Measurements from ENCODE around the gene LAMC1. TPM values are rescaled to one million over a fixed set of nuclear protein-coding genes. Genes with fewer than 3 reads are reported as not detected.

Gene LAMC1
- polyA plus RNA-seq, 4 donors: 2.5 to 84.5 (median 22.2) TPM

- Histone ChIP-seq H3K4me3 (ENCODE audit: low read depth in 1 of 3, low read length in 3 of 3) (no peak overlapping the region), H3K36me3 (ENCODE audit: control insufficient read depth in 3 of 3, insufficient read depth in 2 of 3, low read depth in 1 of 3, low read length in 3 of 3) (no peaks in the 10 kb centered on the region), H3K4me1 (ENCODE audit: control insufficient read depth in 3 of 3, insufficient read depth in 2 of 3, low read depth in 1 of 3, low read length in 2 of 3) (peaks cover 0 to 18% (median 2%) of the 10 kb centered on the region in 3 donors), H3K9me3 (ENCODE audit: control insufficient read depth in 2 of 2, insufficient read depth in 1 of 2, low read depth in 1 of 2, low read length in 1 of 2) (no peaks in the 10 kb centered on the region), H3K27ac (ENCODE audit: low read depth in 1 of 3, low read length in 2 of 3) (peak overlapping the region; percentile 37 to 73 (median 62)), H3K27me3 (ENCODE audit: control insufficient read depth in 3 of 3, insufficient read depth in 3 of 3, low read length in 3 of 3) (no peaks in the 10 kb centered on the region)
- FAIRE-seq: no peak
- 32 to 47% (median 39%) methylated on average over 1 of the region's 1 CpG for WGBS, 3 donors
- DNase-seq: no peak
Measured at GRCh38 chr1:183194527-183195141, 171.4 kb downstream of the LAMC1 start.

GRCh38 chr1:183195142-183195574, 171.9 kb downstream of the LAMC1 start:
- WGBS, 3 donors: 6 to 31% (median 22%) methylated on average over 3 of the region's 3 CpGs
- H3K9me3 ChIP-seq (ENCODE audit: control insufficient read depth in 2 of 2, insufficient read depth in 1 of 2, low read depth in 1 of 2, low read length in 1 of 2): no peaks in the 10 kb centered on the region
- FAIRE-seq (no peak), DNase-seq (peak; percentile 92 to 94)
- peaks cover 0 to 18% (median 2%) of the 10 kb centered on the region in 3 donors for H3K4me1 ChIP-seq (ENCODE audit: control insufficient read depth in 3 of 3, insufficient read depth in 2 of 3, low read depth in 1 of 3, low read length in 2 of 3)
- H3K27ac ChIP-seq (ENCODE audit: low read depth in 1 of 3, low read length in 2 of 3): peak overlapping the region; percentile 37 to 73 (median 62)
- no peaks in the 10 kb centered on the region for H3K27me3 ChIP-seq (ENCODE audit: control insufficient read depth in 3 of 3, insufficient read depth in 3 of 3, low read length in 3 of 3)
- H3K4me3 ChIP-seq (ENCODE audit: low read depth in 1 of 3, low read length in 3 of 3): no peak overlapping the region
- H3K36me3 ChIP-seq (ENCODE audit: control insufficient read depth in 3 of 3, insufficient read depth in 2 of 3, low read depth in 1 of 3, low read length in 3 of 3): no peaks in the 10 kb centered on the region

Other genes starting within 250 kb of the LAMC1 start
- 10 to 100 TPM in 1 of 4 donors, 1 to 10 TPM in 3; 3.8 to 45.4 (median 4.9) TPM for gene NPL, start 233.6 kb upstream of the LAMC1 start, polyA plus RNA-seq
- gene DHX9, start 184.1 kb upstream of the LAMC1 start, polyA plus RNA-seq: 100 to 1,000 TPM in 2 of 4 donors, 10 to 100 TPM in 2; 63.3 to 144 (median 84.6) TPM
- gene SHCBP1L, start 70.3 kb upstream of the LAMC1 start, polyA plus RNA-seq: not detected
- 10 to 100 TPM in 1 of 4 donors, 1 to 10 TPM in 3; 2.4 to 70.6 (median 6.2) TPM for gene LAMC2, start 162.8 kb downstream of the LAMC1 start, polyA plus RNA-seq